HG03457 (cell line): ENCODE measurements around the gene DTD2.
A peak's percentile ranks its signal among the peaks of the same experiment; 100 is the strongest.
"Not testable (repeated sequence)": the region's sequence is repeated elsewhere in the genome, so short reads cannot be mapped to it uniquely, and the experiment has no call there.

Source experiments
- ATAC-seq: cut with Tn5 transposase; IDR thresholded peaks from one replicate; pipeline ENCODE4 v1.9.1; 2021; ENCODE audit warnings: moderate number of reproducible peaks; ENCODE audit not compliant: unreplicated experiment

Gene DTD2

GRCh38 chr14:31456841-31457664 lies at the start of gene DTD2:
Gene DTD2, minus strand, starts transcription at chr14:31457506. Its CDS starts 113 bp downstream, at chr14:31457393.
- ATAC-seq = peak; percentile 98

GRCh38 chr14:31505411-31505810 lies 48.1 kb upstream of the DTD2 start:
- no peak for ATAC-seq

DNA sequence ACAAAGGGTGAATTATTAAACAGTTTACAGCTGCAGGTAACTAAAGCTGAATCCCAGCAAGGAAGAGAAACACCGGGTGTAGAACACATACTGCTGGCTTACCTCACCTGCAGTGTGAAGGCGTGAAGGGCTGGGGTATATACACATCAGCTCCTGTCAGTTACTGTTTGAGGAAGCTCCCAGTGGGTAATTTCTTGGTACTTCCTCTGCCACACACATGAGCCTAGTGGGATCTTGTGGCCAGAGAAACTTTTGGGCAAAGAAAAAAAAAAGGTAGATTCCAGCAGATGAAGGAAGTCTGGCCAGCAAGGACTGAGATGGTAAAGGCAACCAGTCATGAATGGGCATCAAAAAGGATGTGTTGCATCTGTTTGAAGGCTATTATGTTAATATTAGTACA lies 44.6 kb upstream of the DTD2 start:
- ATAC-seq = no peak

- no peak for ATAC-seq
Observed at GRCh38 chr14:31492759-31493498, 35.6 kb upstream of the DTD2 start.

GRCh38 chr14:31489691-31490090 lies 32.4 kb upstream of the DTD2 start:
- ATAC-seq = no peak

- no peak for ATAC-seq
Observed at GRCh38 chr14:31487886-31488285, 30.6 kb upstream of the DTD2 start, which contains the start of gene GPR33. Gene GPR33, minus strand, starts transcription at chr14:31488039. Its CDS starts 4,074 bp downstream, at chr14:31483965.

- no peak for ATAC-seq
Observed at GRCh38 chr14:31486764-31487163, 29.5 kb upstream of the DTD2 start.

DNA sequence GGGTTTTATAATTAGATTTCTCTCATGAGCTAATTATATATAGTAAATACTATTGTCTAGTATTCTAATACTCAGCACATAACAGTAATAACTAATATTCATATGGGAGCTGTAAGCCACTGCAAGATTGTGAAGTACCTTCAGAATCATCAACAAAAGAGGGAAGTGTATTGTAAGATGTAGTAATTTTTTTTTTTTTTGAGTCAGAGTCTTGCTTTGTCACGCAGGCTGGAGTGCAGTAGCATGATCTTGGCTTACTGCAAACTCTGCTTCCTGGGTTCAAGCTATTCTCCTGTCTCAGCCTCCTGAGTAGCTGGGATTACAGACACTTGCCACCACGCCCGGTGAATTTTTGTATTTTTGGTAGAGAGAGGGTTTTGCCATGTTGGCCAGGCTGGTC lies 27.4 kb upstream of the DTD2 start:
- no peak for ATAC-seq

DNA sequence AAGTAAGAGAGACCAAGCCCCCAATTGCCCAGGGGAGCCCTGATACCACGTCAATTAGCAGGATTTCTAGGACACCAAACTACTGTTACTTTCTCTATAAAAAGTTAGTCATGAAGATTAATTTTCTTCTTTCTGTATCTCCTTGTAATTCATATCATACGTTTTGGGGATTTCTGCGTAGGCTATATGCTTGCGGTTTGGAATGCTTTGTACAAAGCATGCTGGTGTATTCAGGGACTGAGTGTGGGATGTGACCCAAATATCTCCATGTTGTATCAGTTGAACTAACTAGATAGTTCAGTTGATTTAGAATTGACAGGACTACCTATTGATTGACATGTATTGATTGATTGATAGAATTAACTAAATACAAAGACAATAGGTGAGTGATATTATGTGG lies 22.9 kb upstream of the DTD2 start:
- ATAC-seq = no peak

GRCh38 chr14:31479027-31479426 lies 21.7 kb upstream of the DTD2 start:
- ATAC-seq = no peak

GRCh38 chr14:31477248-31477647 lies 19.9 kb upstream of the DTD2 start:
- ATAC-seq = no peak

DNA sequence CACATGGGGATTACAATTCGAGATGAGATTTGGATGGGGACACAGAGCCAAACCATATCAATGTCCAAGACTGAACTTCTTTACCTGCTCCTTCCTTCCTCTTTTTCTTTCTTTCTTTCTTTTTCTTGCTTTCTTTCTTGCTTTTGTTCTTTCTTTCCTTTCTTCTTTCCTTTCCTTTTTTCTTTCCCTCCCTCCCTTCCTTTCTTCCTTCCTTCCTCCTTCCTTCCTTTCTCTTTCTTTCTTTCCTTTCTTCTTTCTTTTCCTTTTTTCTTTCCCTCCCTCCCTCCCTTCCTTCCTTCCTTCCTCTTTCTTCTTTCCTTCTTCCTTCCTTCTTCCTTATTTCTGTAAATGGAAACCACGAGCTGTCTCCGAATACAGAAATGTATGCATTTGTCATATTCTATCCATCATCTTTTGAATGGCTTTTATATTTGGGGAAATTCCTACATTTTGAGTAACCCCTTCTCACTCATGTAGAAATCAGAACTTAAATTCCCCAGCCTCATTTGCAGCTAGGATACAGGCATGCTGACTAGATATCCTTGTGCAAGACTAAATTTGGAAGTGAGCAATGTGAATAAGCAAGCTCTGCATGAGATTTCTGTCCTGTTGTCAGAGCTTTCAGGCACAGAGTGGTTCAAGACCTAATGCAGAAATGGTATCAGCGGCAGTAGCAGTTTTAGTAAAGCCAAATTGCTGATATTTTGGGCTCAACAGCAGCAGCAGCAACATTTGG lies 19.0 kb upstream of the DTD2 start:
- ATAC-seq = no peak

GRCh38 chr14:31466554-31466953 lies 9.2 kb upstream of the DTD2 start:
- ATAC-seq = no peak

- no peak for ATAC-seq
Observed at GRCh38 chr14:31465111-31465510, 7.8 kb upstream of the DTD2 start.

DNA sequence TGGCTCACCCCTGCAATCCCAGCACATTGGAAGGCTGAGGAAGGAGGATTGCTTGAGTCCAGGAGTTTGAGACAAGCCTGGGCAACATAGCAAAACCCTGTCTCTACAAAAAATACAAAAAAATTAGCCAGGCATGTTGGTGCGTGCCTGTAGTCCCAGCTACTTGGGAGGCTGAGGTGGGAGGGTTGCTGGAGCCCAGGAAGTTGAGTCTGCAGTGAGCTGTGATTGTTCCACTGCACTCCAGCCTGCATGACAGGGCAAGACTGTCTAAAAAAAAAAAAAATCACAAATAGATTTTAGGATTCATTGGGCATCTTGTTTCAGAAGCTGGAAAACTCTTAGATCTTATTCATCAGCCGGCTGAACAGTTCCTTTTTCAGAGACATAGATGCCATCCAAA lies 5.1 kb upstream of the DTD2 start:
- not testable (repeated sequence) for ATAC-seq

DNA sequence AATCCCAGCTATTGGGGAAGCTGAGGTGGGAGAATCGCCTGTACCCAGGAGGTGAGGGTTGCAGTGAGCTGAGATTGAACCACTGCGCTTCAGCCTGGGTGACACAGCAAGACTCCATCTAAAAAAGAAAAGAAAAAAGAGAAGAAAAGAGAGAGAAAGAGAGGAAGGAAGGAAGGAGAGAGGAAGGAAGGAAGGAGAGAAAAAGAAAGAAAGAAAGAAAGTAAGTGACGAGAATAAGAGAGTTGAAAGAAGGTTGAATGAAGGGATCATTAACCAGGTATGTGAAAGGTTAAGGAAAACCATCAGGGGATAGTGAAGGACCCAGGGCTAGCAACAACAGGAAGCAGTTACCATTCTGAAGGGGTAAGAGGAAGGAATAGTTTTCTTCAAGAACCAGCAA lies 4.2 kb upstream of the DTD2 start:
- ATAC-seq = no peak

GRCh38 chr14:31457665-31458659 lies 656 bp upstream of the DTD2 start:
- ATAC-seq = no peak

DNA sequence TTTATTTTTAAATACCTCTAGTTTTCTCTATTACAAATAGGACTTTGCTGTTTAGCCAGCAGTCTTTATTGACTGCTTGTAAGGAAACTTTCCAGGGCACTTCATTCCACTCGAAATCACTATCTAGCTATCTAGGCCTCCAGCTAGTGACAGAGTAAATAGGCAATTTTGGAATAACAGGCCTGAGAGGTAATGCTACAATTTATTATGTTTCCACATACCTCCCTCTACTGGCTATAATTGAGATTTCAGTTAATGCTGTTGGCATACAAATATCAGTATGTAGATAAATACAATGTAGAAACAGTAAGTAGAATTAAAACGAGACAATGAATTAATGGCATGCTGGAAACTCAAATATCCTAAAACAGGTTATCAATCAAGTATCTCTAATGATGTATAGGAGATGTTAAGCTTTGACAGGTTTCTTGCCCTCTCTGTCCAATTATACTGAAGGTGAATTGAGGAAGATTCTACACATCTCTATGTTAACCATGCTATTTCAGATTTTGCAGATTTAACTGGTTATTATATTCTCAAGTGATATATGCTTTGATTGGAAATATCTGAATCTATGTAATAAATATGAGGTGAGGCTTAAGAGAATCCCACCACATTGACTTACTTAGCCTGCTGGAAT lies 7.2 kb downstream of the DTD2 start:
- ATAC-seq = no peak

GRCh38 chr14:31449136-31449535 lies 8.2 kb downstream of the DTD2 start:
- no peak for ATAC-seq

- ATAC-seq = no peak
Observed at GRCh38 chr14:31445703-31446102, 11.6 kb downstream of the DTD2 start.
